HG03575 (cell line): Measurements from ENCODE around the gene ARVCF.

ENCODE experiments used
- ATAC-seq: cut with Tn5 transposase; IDR thresholded peaks from one replicate; pipeline ENCODE4 v1.9.1; 2021; ENCODE audit not compliant: unreplicated experiment, insufficient number of reproducible peaks, low FRiP score; ENCODE audit errors: extremely low read depth

The ARVCF gene

GRCh38 chr22:20016734-20017621, at the start of gene ARVCF:
Gene ARVCF (minus strand): TSS chr22:20016823. CDS start chr22:19990794, 26,029 bp downstream.
- no peak for ATAC-seq

- ATAC-seq = no peak
These were observed 49.4 kb upstream of the ARVCF start for GRCh38 chr22:20065896-20066616.

GRCh38 chr22:20064545-20065262, 48.1 kb upstream of the ARVCF start:
- ATAC-seq = no peak

- no peak for ATAC-seq
These were observed 47.5 kb upstream of the ARVCF start for GRCh38 chr22:20064140-20064480.

- ATAC-seq = no peak
These were observed 46.9 kb upstream of the ARVCF start for GRCh38 chr22:20063271-20064139.

GRCh38 chr22:20062766-20063083, 46.1 kb upstream of the ARVCF start:
- ATAC-seq = no peak

GRCh38 chr22:20062043-20062765, 45.6 kb upstream of the ARVCF start:
- no peak for ATAC-seq

GRCh38 chr22:20061481-20061861, 44.8 kb upstream of the ARVCF start:
- ATAC-seq = no peak

- ATAC-seq = no peak
These were observed 44.3 kb upstream of the ARVCF start for GRCh38 chr22:20060700-20061480.

GRCh38 chr22:20058989-20059770, 42.6 kb upstream of the ARVCF start:
- ATAC-seq = no peak

- no peak for ATAC-seq
These were observed 41.1 kb upstream of the ARVCF start for GRCh38 chr22:20057596-20058268.

- ATAC-seq = no peak
These were observed 40.2 kb upstream of the ARVCF start for GRCh38 chr22:20056696-20057386.

- no peak for ATAC-seq
These were observed 39.5 kb upstream of the ARVCF start for GRCh38 chr22:20056161-20056560.

GRCh38 chr22:20055654-20056053, 39.0 kb upstream of the ARVCF start:
- no peak for ATAC-seq

GRCh38 chr22:20055144-20055543, 38.5 kb upstream of the ARVCF start:
- no peak for ATAC-seq

GRCh38 chr22:20054485-20054884, 37.9 kb upstream of the ARVCF start:
- ATAC-seq = no peak
